ENCODE measurements around the gene TSSK2.
"Not testable (repeated sequence)": the region's sequence is repeated elsewhere in the genome, so short reads cannot be mapped to it uniquely, and the experiment has no call there.

Gene TSSK2

DNA sequence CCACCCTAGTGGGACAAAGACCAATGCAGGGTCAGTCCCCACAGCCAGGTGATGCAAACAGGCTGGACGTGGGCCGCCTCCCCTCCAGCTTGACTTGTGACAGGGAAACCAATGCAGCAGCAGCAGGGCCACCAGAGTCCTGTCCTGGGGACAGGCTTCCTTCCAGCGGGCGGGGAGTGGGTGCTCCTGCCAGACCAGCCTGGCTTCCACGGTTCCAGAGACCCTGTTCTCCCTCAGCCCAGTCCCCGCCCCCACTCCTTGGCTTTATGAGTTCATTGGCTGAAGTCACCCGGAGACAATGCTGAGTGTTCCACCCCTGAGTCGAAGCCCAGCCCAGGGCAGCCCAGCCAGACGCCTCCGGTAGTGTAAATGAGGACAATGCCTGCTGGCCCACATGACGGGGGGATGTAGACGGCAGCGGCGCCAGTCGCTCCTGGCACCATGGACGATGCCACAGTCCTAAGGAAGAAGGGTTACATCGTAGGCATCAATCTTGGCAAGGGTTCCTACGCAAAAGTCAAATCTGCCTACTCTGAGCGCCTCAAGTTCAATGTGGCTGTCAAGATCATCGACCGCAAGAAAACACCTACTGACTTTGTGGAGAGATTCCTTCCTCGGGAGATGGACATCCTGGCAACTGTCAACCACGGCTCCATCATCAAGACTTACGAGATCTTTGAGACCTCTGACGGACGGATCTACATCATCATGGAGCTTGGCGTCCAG lies at the start of gene TSSK2:
TSS of gene TSSK2 (plus strand) at position 350 of the 726 bp plus-strand sequence. CDS start at position 442, 92 bp downstream.
- no peak for DNase-seq

DNA sequence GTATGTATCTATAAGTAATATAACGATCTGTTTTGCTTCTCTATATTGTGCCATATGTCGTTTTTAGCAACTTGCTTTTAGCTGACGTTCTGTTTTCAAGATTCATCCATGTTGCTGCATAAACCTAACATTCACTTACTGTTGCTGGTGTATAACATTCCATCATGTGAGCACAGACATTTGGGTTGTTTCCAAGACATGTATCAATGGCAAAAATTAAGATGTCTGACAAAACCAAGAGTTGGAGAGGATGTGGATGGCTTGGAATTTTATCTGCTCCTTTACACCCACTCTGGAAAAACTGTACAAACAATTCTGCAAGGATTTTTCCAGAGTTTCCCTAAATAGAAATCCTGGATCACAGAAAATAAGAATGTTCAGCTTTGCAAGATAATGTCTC lies 49.8 kb upstream of the TSSK2 start:
- no peak for DNase-seq

DNA sequence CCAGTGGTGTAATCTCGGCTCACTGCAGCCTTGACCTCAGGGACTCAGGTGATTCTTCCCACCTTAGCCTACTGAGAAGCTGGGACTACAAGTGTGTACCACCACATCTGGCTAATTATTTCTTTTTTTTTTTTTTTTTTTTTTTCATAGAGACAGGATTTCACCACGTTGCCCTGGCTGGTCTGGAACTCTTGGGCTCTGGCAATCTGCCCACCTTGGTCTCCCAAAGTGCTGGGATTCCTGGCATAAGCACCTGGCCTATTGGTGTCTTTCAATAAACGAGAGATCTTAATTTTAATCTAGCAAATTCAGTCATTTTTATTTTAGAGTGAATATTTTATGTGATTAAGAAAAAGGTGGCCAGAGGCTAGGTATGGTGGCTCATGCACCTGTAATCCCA lies 49.0 kb upstream of the TSSK2 start:
- no peak for DNase-seq

DNA sequence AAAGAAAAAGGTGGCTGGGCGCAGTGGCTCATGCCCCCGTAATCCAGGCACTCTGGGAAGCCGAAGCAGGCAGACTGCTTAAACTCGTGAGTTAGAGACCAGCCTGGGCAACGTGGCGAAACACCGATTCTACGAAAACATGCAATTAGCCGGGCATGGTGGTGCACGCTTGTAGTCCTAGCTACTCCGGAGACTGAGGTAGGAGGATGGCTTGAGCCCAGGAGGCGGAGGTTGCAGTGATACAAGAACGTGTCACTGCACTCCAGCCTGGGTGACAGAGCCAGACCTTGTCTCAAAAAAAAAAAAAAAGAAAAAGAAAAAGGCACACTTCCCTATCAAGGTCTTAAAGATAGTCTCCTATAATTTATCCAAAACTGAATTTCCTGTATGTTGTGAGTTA lies 48.3 kb upstream of the TSSK2 start:
- no peak for DNase-seq

DNA sequence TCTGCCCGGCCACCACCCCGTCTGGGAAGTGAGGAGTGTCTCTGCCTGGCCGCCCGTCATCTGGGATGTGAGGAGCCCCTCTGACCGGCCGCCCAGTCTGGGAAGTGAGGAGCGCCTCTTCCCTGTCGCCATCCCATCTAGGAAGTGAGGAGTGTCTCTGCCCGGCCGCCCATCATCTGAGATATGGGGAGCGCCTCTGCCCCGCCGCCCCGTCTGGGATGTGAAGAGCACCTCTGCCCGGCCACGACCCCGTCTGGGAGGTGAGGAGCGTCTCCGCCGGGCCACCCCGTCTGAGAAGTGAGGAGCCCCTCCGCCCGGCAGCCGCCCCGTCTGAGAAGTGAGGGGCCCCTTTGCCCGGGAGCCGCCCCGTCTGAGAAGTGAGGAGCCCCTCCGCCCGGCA lies 47.0 kb upstream of the TSSK2 start:
- not testable (repeated sequence) for DNase-seq

DNA sequence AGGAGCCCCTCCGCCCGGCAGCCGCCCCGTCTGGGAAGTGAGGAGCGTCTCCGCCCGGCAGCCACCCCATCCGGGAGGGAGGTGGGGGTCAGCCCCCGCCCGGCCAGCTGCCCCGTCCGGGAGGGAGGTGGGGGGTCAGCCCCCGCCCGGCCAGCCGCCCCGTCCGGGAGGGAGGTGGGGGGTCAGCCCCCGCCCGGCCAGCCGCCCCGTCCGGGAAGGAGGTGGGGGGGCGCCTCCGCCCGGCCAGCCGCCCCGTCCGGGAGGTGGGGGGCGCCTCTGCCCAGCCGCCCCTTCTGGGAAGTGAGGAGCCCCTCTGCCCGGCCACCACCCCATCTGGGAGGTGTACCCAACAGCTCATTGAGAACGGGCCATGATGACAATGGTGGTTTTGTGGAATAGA lies 46.5 kb upstream of the TSSK2 start:
- not testable (repeated sequence) for DNase-seq

DNA sequence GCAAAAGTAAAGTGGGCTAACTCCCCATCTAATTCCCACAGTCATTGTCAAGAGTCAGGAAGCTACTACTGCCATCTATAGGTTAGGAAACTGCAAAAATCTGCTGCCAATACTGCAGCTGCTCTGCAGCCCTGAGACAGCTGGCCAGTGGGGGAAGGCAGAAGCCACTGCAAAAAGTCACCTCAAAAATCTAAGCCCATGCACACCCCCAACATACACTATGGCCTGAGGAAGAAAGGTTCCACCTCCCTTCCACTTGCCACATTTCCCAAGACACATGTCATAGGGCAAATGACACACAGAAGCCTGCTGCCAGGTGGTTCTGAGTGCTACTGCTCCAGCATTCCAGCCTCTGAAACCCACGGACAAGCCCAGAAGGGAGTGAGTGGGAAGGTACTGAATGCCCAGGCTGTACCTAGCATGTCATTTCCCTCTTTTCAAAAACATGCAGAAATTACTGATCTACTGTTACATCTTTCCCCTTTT lies 45.8 kb upstream of the TSSK2 start:
- peak; percentile 25 for DNase-seq

DNA sequence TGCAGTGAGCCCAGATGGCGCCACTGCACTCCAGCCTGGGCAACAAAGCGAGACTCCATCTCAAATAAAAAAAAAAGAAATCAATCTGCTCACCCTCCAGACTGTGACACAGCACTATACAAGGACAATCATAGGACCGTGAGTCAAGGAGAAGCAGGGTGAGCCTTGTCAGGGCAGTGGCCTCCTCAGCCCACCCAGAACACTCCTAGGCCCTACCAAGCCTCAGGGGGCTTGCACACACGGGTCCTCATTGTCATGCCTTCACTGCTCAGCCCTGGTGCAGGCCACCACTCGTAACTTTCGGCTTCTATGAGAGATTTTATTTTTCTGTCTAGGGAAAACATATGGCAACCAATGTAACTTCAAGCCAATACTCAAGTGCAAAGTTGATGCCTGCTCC lies 44.7 kb upstream of the TSSK2 start:
- no peak for DNase-seq

DNA sequence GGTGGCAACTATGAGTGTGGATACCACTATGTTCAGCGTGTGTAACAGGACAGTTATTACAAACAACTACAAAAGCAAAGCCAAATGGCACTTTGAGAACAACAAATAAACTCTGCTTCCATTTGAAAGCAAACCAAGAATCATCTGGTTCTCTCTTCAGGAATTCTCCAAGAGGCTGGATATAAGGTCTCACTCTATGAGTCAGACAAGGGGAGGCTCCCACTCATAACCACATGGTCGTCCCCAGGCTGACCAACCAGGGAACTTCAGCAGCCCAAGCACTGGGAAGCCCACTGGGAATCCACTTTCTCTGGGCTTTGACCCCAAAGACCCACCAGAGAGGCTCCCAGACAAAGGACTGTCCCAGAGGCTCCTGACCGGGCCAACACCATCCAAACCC lies 44.2 kb upstream of the TSSK2 start:
- DNase-seq, result peak; percentile 8

DNA sequence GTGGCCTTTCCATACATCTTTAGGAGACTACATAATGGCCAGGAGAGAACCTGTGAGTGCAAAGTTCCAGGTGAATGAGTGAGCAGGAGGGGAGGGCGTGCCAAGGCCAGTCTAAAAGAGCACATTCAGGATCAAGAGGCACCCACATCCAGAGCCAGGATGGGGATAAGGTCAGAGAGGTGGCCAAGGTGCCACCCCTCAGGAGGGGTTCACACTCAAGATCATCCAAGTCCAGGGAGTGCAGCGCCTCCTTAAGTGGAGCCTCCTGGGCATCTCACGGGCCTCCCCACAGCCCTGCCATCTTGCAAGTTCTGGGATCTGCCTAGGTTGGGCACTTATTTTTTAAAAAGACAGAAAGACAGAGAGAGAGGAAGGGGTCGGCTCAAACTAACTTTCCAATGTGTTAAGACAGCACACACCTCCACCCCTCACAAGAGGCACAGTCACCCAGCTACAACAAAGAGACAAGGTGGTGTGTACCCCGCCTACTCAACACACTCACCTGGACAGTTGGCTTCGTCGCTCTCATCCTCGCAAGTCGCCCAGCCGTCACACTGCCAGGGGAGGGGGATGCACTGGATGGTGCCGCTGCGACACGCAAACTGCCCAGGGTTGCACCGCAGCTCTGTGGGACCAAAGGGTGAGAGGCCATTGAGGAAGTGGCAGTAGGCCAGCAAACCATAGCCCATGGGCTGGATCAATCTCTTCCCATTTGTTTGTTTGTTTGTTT lies 42.1 kb upstream of the TSSK2 start:
- no peak for DNase-seq

DNA sequence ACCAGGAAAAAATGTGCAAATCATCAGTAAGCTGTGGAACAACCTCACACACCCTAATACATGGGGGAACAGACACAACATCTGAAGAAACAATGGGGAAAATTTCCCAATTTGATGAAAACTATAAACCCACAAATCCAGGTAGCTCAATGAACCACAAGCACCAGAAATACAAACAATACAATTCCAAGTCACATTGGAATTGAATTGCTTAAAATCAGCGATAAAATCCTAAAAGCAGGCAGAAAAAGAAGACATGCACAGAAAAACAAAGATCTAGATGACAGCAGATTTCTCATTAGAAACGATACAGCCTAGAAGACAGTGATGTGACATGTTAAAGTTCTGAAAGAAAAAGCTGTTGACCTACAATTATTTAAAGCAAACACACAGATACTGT lies 40.9 kb upstream of the TSSK2 start:
- DNase-seq, result no peak

DNA sequence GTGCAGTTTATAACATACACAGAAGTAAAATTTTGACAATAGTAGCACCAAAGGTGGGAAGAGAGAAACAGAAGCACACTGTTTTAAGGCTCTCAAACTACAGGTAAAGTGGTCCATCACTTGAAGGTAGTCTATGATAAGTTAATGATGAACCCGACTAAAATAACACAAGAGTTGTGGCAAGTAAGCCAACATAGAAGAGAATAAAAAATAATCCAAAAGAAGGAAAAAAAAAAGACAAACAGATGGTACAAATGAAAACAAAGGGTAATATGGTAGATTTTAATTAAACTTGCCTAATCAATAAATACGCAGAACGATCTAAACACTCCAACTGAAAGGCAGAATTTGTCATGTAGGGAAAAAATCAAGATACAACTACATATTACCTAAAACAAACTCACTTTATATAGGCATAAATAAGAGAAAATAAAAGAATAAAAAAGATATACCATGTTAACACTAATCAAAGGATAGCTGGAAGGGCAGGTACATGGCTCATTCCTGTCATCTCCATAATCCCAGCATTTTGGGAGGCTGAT lies 40.5 kb upstream of the TSSK2 start:
- no peak for DNase-seq

DNA sequence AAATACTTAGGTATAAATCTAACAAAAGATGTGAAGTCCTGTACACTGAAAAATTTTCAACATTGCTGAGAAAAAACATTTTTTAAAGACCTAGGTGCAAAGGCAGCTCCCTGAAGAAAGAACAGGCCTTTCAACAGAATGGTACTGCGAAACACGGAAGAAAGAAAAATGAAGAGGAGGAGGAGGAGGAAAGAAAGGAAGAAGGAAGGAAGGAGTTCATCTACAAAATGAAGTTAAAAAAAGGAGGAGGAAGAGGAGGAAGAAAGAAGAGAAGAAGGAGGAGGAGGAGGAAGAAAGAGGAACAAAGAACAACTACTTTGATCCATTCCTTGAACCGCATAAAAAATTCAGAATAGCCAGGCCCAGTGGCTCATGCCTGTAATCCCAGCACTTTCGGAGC lies 38.4 kb upstream of the TSSK2 start:
- DNase-seq, result no peak

DNA sequence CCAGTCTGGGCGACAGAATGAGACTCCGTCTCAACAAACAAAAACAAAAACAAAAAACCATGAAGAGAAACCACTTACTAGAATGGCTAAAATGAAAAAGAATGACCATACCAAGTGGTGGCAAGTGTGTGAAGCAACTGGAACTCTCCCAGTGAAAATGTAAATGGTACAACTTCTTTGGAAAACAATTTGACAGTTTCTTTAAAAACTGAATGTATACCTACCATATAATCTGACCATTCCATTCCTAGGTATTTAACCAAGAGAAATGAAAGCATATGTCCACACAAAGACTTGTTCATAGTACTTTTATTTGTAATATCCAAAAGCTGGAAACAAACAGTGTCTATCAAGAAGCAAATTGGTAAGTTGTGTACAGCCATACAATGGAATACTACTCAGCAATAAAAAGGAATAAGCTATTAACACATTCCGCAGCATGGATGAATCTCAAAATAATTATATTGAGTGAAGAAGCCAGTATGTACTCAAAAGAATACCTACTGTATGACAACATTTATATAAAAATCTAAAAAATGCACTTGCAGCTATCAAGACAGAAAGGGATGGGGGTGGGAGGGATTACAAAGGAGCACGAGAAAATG lies 36.6 kb upstream of the TSSK2 start:
- DNase-seq, result no peak

DNA sequence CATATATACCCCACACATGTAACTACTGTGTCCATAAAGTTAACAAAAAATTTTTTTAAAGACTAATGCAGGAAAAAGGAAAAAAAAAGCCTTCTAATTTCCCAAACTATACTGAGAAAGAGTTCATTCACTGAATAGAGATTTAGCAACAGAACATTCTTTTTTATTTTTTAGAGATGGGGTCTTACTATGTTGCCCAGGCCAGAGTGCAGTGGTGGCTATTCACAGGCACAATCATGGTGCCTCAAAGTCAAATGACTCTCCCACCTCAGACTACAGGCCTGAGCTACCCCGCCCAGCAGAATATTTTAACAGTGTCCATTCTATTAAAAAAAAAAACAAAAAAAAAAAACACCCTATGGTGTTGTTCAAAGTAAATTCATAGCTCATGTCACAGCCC lies 34.6 kb upstream of the TSSK2 start:
- no peak for DNase-seq

DNA sequence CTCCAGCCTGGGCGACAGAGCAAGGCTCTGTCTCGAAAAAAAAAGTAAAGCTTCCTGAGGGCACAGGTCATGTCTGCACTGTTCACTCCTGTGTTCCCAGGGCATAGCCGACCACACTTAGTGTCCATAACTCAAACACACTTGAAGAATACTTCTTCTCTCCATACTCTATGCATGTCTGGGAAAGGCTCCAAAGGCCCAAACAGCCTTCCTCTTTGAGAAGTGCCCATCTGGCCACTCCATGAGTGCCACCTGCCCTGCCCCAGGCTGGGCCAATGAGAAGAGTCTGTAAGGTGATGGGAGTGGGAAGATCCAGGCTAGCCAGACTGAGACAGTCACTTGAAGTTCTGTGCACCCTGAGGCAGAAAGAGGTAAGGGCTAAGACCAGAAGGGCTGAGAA lies 33.6 kb upstream of the TSSK2 start:
- no peak for DNase-seq

DNA sequence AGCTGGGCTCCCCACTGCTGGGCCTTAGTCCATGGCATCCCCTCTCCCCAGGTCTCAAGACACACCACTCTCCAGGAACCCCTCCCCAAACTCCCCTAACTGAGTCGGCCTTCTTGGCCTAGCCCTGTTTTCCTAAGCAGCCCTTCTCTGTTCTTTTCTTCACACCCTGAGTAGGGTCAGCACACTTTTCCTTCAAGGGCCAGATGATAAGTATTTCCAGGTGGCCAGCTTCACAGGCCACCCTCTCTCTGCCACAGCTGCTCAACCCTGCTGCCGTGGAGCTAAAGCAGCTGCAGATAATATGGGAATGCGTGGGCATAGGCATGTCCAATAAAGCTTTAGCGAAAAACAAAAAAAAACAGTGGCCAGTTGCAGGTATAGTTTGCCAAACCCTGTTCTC lies 33.0 kb upstream of the TSSK2 start:
- no peak for DNase-seq

DNA sequence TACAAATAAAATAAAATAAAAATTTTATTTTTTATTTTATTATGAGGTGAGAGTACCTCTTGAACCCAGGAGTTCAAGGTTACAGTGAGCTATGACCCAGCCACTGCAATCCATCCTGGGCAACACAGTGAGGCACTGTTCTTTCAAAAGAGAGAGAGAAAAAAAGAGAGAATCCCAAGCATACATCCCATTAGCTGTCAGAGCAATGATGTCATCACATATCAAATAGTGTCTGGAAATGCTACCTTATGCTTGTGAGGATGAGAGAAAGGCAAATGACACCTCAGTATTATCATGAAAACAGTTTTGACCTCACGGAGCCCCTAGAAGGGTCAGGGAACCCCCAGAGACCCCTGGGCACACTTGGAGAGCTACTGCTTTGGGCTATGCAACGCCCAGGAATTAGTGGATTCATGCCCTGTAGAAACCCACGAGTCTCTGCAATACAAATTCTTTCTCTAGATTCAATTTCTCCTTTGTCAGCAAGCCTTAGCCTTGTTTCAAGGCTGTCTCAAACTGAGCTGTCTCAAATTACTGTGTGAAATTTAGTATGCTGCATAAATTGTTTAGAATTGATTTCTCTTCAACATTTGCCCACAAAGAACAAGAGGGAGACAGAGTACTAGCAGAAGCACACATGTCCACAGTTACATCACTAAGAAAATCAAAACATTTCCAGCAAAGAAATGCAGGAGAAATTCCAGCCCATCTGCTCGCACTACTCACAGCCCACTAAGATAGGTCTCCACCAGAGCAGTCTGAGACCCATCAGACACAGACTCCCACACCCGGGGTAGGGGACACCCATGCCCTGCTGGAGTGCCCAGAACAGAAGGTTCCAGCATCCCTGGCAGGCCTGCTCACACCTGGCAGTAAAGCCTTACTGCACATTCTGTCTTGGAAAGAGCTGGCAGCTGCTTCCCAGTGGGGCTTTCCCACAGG lies 27.0 kb upstream of the TSSK2 start:
- no peak for DNase-seq

DNA sequence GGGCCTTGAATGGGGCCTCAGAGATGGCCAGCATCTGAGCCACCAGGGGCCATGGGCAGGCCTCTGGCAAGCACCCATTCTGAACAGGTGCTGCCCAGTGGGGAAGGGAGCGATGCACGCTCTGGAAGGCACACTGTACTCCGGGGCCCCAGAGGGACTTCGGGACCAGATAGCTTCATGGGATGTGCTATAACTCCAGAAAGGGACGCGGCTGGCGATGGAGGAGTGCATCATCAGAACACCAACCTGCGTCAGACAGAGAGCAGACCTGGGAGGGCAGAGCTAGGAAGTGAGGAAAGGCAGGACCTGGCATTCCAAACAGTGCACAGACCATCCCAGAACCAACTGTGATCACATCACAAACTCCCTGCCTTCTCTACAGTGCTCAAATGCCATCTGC lies 25.7 kb upstream of the TSSK2 start:
- no peak for DNase-seq

DNA sequence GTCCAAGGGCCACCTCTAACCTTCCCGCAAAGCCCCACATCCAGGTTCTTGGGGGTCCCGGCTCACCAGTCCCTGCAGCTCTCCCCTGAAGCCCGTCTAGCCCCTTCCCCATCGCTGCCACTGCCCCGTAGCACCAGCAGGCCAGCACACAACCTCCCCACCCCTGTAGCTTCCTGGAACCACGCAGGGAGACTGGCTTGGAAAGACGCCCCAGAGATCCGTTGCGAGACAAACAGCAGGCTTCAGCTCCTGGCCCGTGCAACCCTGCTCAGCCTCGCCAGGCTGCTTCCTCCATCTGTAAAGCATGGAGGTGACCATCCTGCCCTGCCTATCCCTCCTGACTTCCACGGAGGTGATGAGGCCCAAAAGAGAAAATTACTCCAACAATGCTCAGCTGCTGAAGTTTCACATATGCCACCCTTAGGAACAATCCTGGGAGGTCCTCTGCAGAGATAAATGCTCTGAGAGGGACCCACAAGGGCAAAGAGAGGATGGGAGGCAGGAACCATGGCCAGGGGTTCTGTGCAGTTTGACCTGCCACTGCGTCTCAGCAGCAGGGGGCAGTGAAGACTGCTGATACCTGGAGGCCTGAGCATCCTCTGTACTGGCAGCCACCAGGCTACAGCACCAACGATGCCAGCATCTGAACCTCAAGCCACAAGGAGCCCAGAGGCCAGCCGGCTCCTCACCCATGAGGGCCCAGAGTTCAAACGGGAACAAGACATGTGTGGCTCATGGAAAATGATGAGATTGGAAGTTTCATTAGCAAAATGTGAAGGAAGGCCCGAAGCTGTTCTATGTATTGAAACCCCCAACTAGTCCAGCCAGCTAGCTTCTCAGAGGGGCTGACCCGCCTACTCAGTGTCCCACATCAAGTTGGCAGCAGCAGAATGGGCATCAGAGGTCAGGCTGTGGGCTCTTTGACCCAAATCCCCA lies 25.0 kb upstream of the TSSK2 start:
- no peak for DNase-seq

Measured in kidney glomerular epithelial cell (primary cell).